ENCODE results near the gene RASL12. TPM values are rescaled to one million over a fixed set of nuclear protein-coding genes. Genes with fewer than 3 reads are reported as not detected.
"Not testable (repeated sequence)": the region's sequence is repeated elsewhere in the genome, so short reads cannot be mapped to it uniquely, and the experiment has no call there.

The RASL12 gene
- total RNA-seq, 1 donor from 2014 or later = not detected

DNA sequence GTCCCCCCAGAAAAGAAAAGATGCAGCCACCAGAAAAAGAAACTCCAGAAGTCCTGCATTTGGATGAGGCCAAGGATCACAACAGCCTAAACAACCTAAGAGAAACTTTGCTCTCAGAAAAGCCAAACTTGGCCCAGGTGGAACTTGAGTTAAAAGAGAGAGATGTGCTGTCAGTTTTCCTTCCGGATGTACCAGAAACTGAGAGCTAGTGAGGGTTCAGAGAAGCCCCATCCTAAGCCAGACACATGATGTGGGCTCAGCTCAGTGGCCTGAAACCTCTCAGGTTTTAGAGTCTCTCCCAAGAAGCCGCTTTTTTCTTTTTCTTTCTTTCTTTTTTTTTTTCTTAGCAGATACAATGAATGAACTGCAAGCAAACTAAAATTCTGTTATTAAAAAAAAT is 14.8 kb downstream of the RASL12 start:
- Mint-ChIP-seq H3K4me1 (ENCODE audit: low read depth) (peaks cover 20% of the 10 kb centered on the region), H3K9me3 (no peaks in the 10 kb centered on the region), H3K27me3 (ENCODE audit: insufficient read depth) (peaks cover 2% of the 10 kb centered on the region), H3K36me3 (ENCODE audit: low read depth) (no peaks in the 10 kb centered on the region), H3K4me3 (no peak overlapping the region), H3K27ac (no peak overlapping the region)
- DNase-seq (ENCODE audit: low spot score) = no peak
- intact Hi-C loops (cut with micrococcal nuclease) = loop anchor here (1.0 kb wide), 1 partner anchor 218 kb away; no protein-coding TSS in a partner anchor

- Mint-ChIP-seq H3K27me3 (ENCODE audit: insufficient read depth) (peaks cover 2% of the 10 kb centered on the region), H3K9me3 (no peaks in the 10 kb centered on the region), H3K4me3 (no peak overlapping the region), H3K4me1 (ENCODE audit: low read depth) (peaks cover 20% of the 10 kb centered on the region), H3K27ac (no peak overlapping the region), H3K36me3 (ENCODE audit: low read depth) (no peaks in the 10 kb centered on the region)
- intact Hi-C loops (cut with micrococcal nuclease) = no loop called here
- no peak for DNase-seq (ENCODE audit: low spot score)
Measured at GRCh38 chr15:65051266-65051665, 16.5 kb downstream of the RASL12 start.

DNA sequence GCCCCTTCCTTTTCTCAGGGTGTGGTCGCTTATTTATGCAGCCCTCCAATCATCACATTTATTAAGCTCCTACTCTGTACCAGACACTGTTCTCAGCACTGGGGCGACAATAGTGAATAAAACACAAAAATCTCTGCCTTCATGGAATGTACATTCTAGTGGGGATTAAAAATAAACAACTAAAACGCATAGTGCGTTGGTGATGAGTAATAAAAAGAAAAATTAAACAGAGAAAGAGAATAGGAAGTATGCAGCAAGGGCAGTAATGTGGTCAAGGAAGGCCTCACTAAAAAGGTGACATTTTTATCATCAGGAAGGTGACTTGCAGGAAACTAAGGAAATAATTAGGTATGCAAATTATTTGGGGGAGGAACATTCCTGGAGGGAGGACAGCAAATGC is 17.5 kb downstream of the RASL12 start:
- Mint-ChIP-seq H3K27me3 (ENCODE audit: insufficient read depth) (peaks cover 2% of the 10 kb centered on the region), H3K27ac (no peak overlapping the region), H3K4me3 (no peak overlapping the region), H3K4me1 (ENCODE audit: low read depth) (peaks cover 15% of the 10 kb centered on the region), H3K9me3 (no peaks in the 10 kb centered on the region), H3K36me3 (ENCODE audit: low read depth) (no peaks in the 10 kb centered on the region)
- no peak for DNase-seq (ENCODE audit: low spot score)
- intact Hi-C loops (cut with micrococcal nuclease) = no loop called here

DNA sequence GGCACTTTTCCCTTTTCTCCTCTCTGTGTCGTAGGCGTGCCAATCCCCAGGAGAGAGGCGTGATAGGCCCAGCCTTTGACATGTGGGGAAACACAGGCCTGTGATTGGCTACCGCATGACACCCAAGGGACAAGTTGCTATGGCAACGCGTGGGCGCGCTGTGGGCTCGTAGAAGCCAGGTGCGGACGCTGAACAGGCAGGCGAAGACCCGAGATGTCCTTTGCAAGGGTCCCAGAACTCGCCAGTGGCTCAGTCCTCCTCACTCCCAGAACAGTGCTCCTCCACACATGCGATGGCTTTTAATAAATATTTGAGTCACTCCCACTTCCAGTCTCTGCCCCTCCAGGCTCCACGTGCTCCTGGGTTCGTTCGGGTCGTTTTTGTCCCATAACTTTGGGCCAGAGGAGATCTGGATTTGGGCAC is 18.4 kb downstream of the RASL12 start:
- H3K4me3 Mint-ChIP-seq = peak overlapping the region; percentile 57
- intact Hi-C loops (cut with micrococcal nuclease) = loop anchor here (1.0 to 2.0 kb wide), 3 partner anchors 21 to 1337 kb away; partner anchors contain the start of genes MAP2K1, MTFMT and RNU5A-1

DNA sequence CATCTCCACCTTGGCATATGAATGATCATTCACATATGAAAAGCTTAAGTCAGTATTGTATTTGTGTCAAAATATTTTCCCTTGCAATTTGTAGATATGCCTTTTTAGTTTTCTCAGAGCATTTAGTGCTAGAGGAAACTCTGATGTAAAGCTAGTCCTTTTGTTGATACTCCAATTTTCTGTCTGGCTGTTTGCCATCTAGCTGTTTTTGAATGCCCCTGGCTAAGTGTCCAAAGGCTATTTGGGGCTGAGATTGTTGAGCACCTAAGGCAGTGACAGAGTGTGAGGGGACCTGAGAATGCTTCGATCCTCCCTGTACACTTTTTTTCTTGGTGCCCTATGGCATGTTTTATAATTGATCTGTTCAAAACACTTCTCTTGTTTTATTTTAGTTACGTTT is 19.6 kb downstream of the RASL12 start:
- Mint-ChIP-seq H3K27ac (no peak overlapping the region), H3K9me3 (no peaks in the 10 kb centered on the region), H3K4me3 (no peak overlapping the region), H3K36me3 (ENCODE audit: low read depth) (no peaks in the 10 kb centered on the region), H3K4me1 (ENCODE audit: low read depth) (peaks cover 15% of the 10 kb centered on the region), H3K27me3 (ENCODE audit: insufficient read depth) (peaks cover 2% of the 10 kb centered on the region)
- no peak for DNase-seq (ENCODE audit: low spot score)
- intact Hi-C loops (cut with micrococcal nuclease) = loop anchor here (2.0 kb wide), 2 partner anchors 19 to 1339 kb away; partner anchors contain the start of genes MAP2K1 and MTFMT

More for the DNA sequence above, 18.4 kb downstream of the RASL12 start:
- Mint-ChIP-seq H3K36me3 (ENCODE audit: low read depth) (no peaks in the 10 kb centered on the region), H3K27ac (peak overlapping the region; percentile 36), H3K27me3 (ENCODE audit: insufficient read depth) (peaks cover 2% of the 10 kb centered on the region), H3K4me1 (ENCODE audit: low read depth) (peaks cover 15% of the 10 kb centered on the region), H3K9me3 (no peaks in the 10 kb centered on the region)
- peak; percentile 84 for DNase-seq (ENCODE audit: low spot score)

DNA sequence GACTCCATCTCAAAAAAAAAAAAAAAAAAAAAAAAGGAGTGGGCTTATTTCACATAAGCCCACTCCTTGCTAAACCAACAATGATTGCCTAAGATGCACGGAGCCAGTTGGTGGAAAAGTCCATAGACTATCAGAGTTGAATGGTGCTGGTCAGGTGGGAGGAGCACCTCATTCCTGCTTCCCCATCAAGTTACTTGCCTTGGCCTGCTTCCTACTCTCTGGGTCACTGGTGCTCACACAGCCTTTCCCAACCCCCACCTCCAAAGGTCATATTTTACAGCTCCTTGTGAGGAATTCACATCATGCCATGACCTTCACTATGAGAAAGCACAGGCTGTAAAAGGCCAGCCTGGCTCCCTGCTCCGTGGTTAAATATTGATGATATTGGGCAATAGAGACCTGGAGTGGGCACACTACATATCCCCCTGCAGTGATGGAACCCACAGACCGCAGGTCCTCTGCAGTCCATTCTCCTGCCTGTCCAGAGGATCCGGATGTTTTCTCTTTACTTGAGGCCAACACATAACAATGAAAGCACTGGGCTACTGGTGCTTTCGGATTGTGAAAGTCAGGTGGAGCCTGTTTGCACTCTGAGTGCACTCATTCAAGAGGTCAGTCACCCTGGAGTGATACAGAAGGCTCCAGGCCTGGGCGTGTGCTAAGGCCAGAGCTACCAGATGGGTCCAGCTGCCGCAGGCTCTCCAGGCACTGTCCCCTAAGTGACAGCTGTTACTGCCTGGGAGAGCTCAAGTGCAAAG is 22.9 kb downstream of the RASL12 start, which contains the start of gene SLC51B:
Gene SLC51B (plus strand): TSS at position 664 of the 758 bp plus-strand sequence. CDS start 4,618 bp downstream, outside the sequence.
- H3K27me3 Mint-ChIP-seq (ENCODE audit: insufficient read depth) = peaks cover 2% of the 10 kb centered on the region
- no peak within 1 kb of the TSS for H3K4me3 Mint-ChIP-seq
- H3K27ac Mint-ChIP-seq = no peak within 1 kb of the TSS
- no peak for DNase-seq (ENCODE audit: low spot score)
- no peaks in the 10 kb centered on the region for H3K9me3 Mint-ChIP-seq
- H3K4me1 Mint-ChIP-seq (ENCODE audit: low read depth) = peaks cover 9% of the 10 kb centered on the region
- intact Hi-C loops (cut with micrococcal nuclease) = no loop called here
- H3K36me3 Mint-ChIP-seq (ENCODE audit: low read depth) = no peaks in the 10 kb centered on the region

DNA sequence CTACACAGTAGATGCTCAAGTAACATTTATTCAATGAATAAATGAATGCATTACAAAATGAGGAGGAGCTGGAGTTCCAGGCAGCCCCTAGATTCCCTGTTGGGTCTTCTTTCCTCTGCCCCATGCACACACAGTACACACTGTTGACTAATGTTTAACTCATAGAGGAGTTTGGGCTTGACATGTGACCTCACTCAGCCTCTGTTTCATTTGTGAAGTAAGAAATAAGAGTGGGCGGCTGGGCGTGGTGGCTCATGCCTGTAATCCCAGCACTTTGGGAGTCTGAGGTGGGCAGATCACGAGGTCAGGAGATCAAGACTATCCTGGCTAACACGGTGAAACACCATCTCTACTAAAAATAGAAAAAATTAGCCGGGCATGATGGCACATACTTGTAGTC is 23.6 kb downstream of the RASL12 start:
- H3K36me3 Mint-ChIP-seq (ENCODE audit: low read depth); intact Hi-C loops (cut with micrococcal nuclease); H3K27me3 Mint-ChIP-seq (ENCODE audit: insufficient read depth); H3K27ac Mint-ChIP-seq; H3K4me1 Mint-ChIP-seq (ENCODE audit: low read depth); H3K9me3 Mint-ChIP-seq; DNase-seq (ENCODE audit: low spot score); H3K4me3 Mint-ChIP-seq: not testable (repeated sequence)

DNA sequence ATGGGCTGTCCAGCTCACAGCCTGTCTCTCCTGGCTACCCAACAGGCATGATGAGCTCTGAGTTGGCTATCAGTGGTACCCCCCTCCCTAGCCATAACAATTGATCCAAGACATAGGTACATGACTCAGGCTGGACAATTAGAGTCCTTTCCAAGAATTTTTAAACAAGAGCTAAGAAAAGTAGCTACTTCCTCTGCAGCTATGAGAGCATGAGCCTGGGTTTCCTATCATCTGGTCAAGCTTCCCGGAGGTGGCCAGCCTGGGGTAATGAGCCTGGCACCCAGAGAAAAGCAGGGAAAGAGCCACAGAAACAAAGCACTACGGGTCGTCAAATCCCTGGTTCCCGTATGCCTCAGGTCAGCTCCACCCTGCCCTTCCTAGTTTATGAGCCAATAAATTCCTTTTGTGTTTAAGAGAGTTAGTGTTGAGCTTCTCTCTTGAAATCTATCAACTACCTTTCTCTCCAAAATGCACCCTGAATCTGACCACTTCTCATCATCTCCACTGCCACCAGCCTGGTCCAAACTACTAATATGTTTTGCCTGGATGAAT is 24.9 kb downstream of the RASL12 start:
- intact Hi-C loops (cut with micrococcal nuclease) = no loop called here
- H3K4me3 Mint-ChIP-seq = no peak overlapping the region
- H3K27ac Mint-ChIP-seq = no peak overlapping the region
- peaks cover 2% of the 10 kb centered on the region for H3K27me3 Mint-ChIP-seq (ENCODE audit: insufficient read depth)
- H3K4me1 Mint-ChIP-seq (ENCODE audit: low read depth) = no peaks in the 10 kb centered on the region
- DNase-seq (ENCODE audit: low spot score) = no peak
- no peaks in the 10 kb centered on the region for H3K9me3 Mint-ChIP-seq
- no peaks in the 10 kb centered on the region for H3K36me3 Mint-ChIP-seq (ENCODE audit: low read depth)

GRCh38 chr15:65041787-65042186 is 26.0 kb downstream of the RASL12 start:
- Mint-ChIP-seq H3K4me3 (no peak overlapping the region), H3K27me3 (ENCODE audit: insufficient read depth) (peaks cover 2% of the 10 kb centered on the region), H3K9me3 (no peaks in the 10 kb centered on the region), H3K4me1 (ENCODE audit: low read depth) (no peaks in the 10 kb centered on the region), H3K36me3 (ENCODE audit: low read depth) (no peaks in the 10 kb centered on the region), H3K27ac (no peak overlapping the region)
- DNase-seq (ENCODE audit: low spot score) = no peak
- intact Hi-C loops (cut with micrococcal nuclease) = no loop called here

- no peaks in the 10 kb centered on the region for H3K36me3 Mint-ChIP-seq (ENCODE audit: low read depth)
- H3K27me3 Mint-ChIP-seq (ENCODE audit: insufficient read depth) = peaks cover 2% of the 10 kb centered on the region
- H3K27ac Mint-ChIP-seq = no peak overlapping the region
- no peak overlapping the region for H3K4me3 Mint-ChIP-seq
- H3K9me3 Mint-ChIP-seq = no peaks in the 10 kb centered on the region
- DNase-seq (ENCODE audit: low spot score) = no peak
- intact Hi-C loops (cut with micrococcal nuclease) = no loop called here
- no peaks in the 10 kb centered on the region for H3K4me1 Mint-ChIP-seq (ENCODE audit: low read depth)
Measured at GRCh38 chr15:65040461-65040860, 27.3 kb downstream of the RASL12 start.

- Mint-ChIP-seq H3K27me3 (ENCODE audit: insufficient read depth) (peaks cover 2% of the 10 kb centered on the region), H3K27ac (no peak overlapping the region), H3K4me3 (no peak overlapping the region), H3K36me3 (ENCODE audit: low read depth) (no peaks in the 10 kb centered on the region), H3K4me1 (ENCODE audit: low read depth) (peaks cover 5% of the 10 kb centered on the region), H3K9me3 (no peaks in the 10 kb centered on the region)
- intact Hi-C loops (cut with micrococcal nuclease) = no loop called here
- no peak for DNase-seq (ENCODE audit: low spot score)
Measured at GRCh38 chr15:65038836-65039235, 29.0 kb downstream of the RASL12 start.

GRCh38 chr15:65038428-65038827 is 29.4 kb downstream of the RASL12 start:
- H3K4me1 Mint-ChIP-seq (ENCODE audit: low read depth) = peaks cover 9% of the 10 kb centered on the region
- no peaks in the 10 kb centered on the region for H3K36me3 Mint-ChIP-seq (ENCODE audit: low read depth)
- intact Hi-C loops (cut with micrococcal nuclease) = no loop called here
- no peak for DNase-seq (ENCODE audit: low spot score)
- H3K9me3 Mint-ChIP-seq = no peaks in the 10 kb centered on the region
- H3K27ac Mint-ChIP-seq = no peak overlapping the region
- no peak overlapping the region for H3K4me3 Mint-ChIP-seq
- peaks cover 2% of the 10 kb centered on the region for H3K27me3 Mint-ChIP-seq (ENCODE audit: insufficient read depth)

DNA sequence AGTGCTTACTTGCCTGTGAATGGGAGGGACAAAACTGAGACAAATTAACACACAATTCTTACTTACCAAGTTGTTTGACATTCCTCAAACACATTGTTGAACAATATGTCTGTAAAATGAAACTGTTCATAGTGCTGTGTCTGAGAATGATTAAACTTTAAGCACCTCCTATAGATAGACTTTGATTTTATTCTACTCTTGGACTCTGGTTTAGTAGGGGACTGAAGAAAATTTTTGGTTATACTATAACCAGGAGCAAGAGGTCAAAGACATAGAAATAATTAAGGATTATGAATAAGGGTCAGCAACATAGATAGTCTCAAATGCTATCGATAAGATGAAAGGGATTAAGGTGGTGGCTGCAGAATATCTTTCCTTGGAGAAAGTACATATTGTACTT is 30.5 kb downstream of the RASL12 start:
- Mint-ChIP-seq H3K27me3 (ENCODE audit: insufficient read depth) (peaks cover 5% of the 10 kb centered on the region), H3K36me3 (ENCODE audit: low read depth) (no peaks in the 10 kb centered on the region), H3K27ac (no peak overlapping the region), H3K4me3 (no peak overlapping the region), H3K4me1 (ENCODE audit: low read depth) (peaks cover 13% of the 10 kb centered on the region), H3K9me3 (no peaks in the 10 kb centered on the region)
- intact Hi-C loops (cut with micrococcal nuclease) = no loop called here
- no peak for DNase-seq (ENCODE audit: low spot score)

Data from activated T-helper 1 cell treated with anti-CD3 and anti-CD28 coated beads, Interleukin-12 subunit alpha, Interleukin-12 subunit beta, Interleukin-2, Interleukin-4 antibody, amounts not matched to agents 30 ng/mL and 10 ng/mL and 1 ng/mL, durations not matched to agents 14 hours and 24 hours and 36 hours (primary cell).